Mucosa of descending colon (tissue), 3 donors: ENCODE data around the gene UVRAG. TPM values are rescaled to one million over a fixed set of nuclear protein-coding genes. Genes with fewer than 3 reads are reported as not detected.

Source experiments
- ATAC-seq: fragments of 200-7000 bp; cut with Tn5 transposase; one replicate; pipeline ENCODE4 v1.9.1; 2020; ENCODE audit warnings: mild to moderate bottlenecking, moderate library complexity
- DNase-seq, 3 donors: peaks; one replicate each; pipeline ENCODE4 v3.0.0-alpha.2; 2020
- H3K36me3 ChIP-seq: fragments of 200-600 bp; one replicate; pipeline ENCODE4 v1.8.0; 2021; ENCODE audit warnings: low read depth, mild to moderate bottlenecking
- H3K4me1 ChIP-seq: fragments of 200-600 bp; one replicate; pipeline ENCODE4 v1.8.0; 2021; ENCODE audit warnings: low read depth, mild to moderate bottlenecking
- H3K4me3 ChIP-seq: fragments of 200-600 bp; one replicate; pipeline ENCODE4 v1.8.0; 2021; ENCODE audit warnings: mild to moderate bottlenecking
- H3K9me3 ChIP-seq: fragments of 200-600 bp; one replicate; pipeline ENCODE4 v1.8.0; 2021; ENCODE audit warnings: mild to moderate bottlenecking
- CTCF ChIP-seq: fragments of 200-600 bp; IDR thresholded peaks from one replicate; pipeline ENCODE4 v1.8.0; 2022; ENCODE audit warnings: antibody characterized with exemption, mild to moderate bottlenecking
- intact Hi-C, 2 donors: fragments of 100-400 bp; cut with DNase I in 1 of 2; cut with micrococcal nuclease in 1 of 2; formaldehyde crosslinking; loops; one replicate each; pipeline versions ENCODE4 v1.11.0 to v1.11.1; 2022; cut with DNase I, micrococcal nuclease
- total RNA-seq, 3 donors: library from RNA; stranded (reverse); fragmentation: NEBNext Ultra II Directional in 2 of 3; extraction: Animal tissue kit (Norgen Biotek cat#: 25700) in 2 of 3; gene quantifications; one replicate each; pipeline versions ENCODE4 v1.2.1 to v1.2.4, GENCODE V29; 2021 to 2023
- donor health status: DM: no; HTN: no; CAD: no; lungs with moderate emphysema.
- donor health status: DM: no; HTN: no; CAD: no.
- donor health status: DM: no; HTN: yes; CAD: no.

UVRAG gene
- total RNA-seq, 3 donors from 2014 or later = 14.9 to 37.1 (median 16.9) TPM

- DNase-seq = no peak
- H3K4me3 ChIP-seq = no peak overlapping the region
Measured at GRCh38 chr11:75812542-75813040, 2.4 kb upstream of the UVRAG start.

GRCh38 chr11:75813124-75813523 lies 1.9 kb upstream of the UVRAG start:
- ATAC-seq = no peak
- DNase-seq = no peak
- no peak for TF ChIP-seq CTCF
- Histone ChIP-seq H3K4me3 (no peak overlapping the region), H3K4me1 (peaks cover 17% of the 10 kb centered on the region), H3K9me3 (no peaks in the 10 kb centered on the region), H3K36me3 (no peaks in the 10 kb centered on the region)
- intact Hi-C loops = no loop called here

More at GRCh38 chr11:75812542-75813040, 2.4 kb upstream of the UVRAG start:
- H3K9me3 ChIP-seq = no peaks in the 10 kb centered on the region
- peaks cover 17% of the 10 kb centered on the region for H3K4me1 ChIP-seq
- no peak for TF ChIP-seq CTCF
- no peak for ATAC-seq
- no peaks in the 10 kb centered on the region for H3K36me3 ChIP-seq
- intact Hi-C loops = no loop called here

- DNase-seq = no peak
- intact Hi-C loops = no loop called here
- Histone ChIP-seq H3K4me3 (no peak overlapping the region), H3K4me1 (peaks cover 17% of the 10 kb centered on the region), H3K9me3 (no peaks in the 10 kb centered on the region), H3K36me3 (no peaks in the 10 kb centered on the region)
- no peak for ATAC-seq
- TF ChIP-seq CTCF = no peak
Measured at GRCh38 chr11:75813622-75814039, 1.4 kb upstream of the UVRAG start.

GRCh38 chr11:75814363-75814676 lies 690 bp upstream of the UVRAG start:
- TF ChIP-seq CTCF = no peak
- no peaks in the 10 kb centered on the region for H3K9me3 ChIP-seq
- no peaks in the 10 kb centered on the region for H3K36me3 ChIP-seq
- DNase-seq (no peak), ATAC-seq (peak; percentile 66)
- intact Hi-C loops = no loop called here
- peaks cover 17% of the 10 kb centered on the region for H3K4me1 ChIP-seq
- H3K4me3 ChIP-seq = peak overlapping the region; percentile 87

GRCh38 chr11:75815345-75816168 lies 547 bp downstream of the UVRAG start:
- Histone ChIP-seq H3K4me1 (peaks cover 17% of the 10 kb centered on the region), H3K4me3 (peak overlapping the region; percentile 87), H3K9me3 (no peaks in the 10 kb centered on the region), H3K36me3 (no peaks in the 10 kb centered on the region)
- peak; percentile 33 for ATAC-seq
- TF ChIP-seq CTCF = no peak
- intact Hi-C loops = no loop called here
- peak in 2 of 3 donors; percentile 43 to 74 for DNase-seq
